HCT116 (cell line): ENCODE measurements around the gene CFAP97D2. TPM values are rescaled to one million over a fixed set of nuclear protein-coding genes. Genes with fewer than 3 reads are reported as not detected.

Experiments used
- ATAC-seq: fragments of 200-7000 bp; cut with Tn5 transposase; 2 replicates; pipeline ENCODE4 v1.9.1; 2020; ENCODE audit warnings: mild to moderate bottlenecking, moderate library complexity
- BruUV-seq: library from RNA; stranded (reverse); fragments of 400-500 nt; replicated peaks from 2 replicates; lab custom pipeline; 2021; lab: Mats Ljungman, UMichigan
- CTCF ChIA-PET: fragments of 300-600 bp; sonication (Branson Sonifier 250); formaldehyde crosslinking; loops from one replicate; lab custom pipeline; 2021; ENCODE audit warnings: antibody characterized with exemption; lab: Charles Lee
- POLR2A ChIA-PET: fragments of 300-600, 350-600 bp; sonication (Branson Sonifier 250); formaldehyde crosslinking; loops from one replicate; lab custom pipeline; 2021; ENCODE audit warnings: antibody characterized with exemption; lab: Charles Lee
- RAD21 ChIA-PET, 2 experiments: fragments of 300-600 bp; sonication (Branson Sonifier 250); formaldehyde crosslinking; loops; one replicate each; lab custom pipeline; 2023; ENCODE audit warnings: low total read pairs in 2 of 2; ENCODE audit not compliant: uncharacterized antibody in 2 of 2, unreplicated experiment in 2 of 2, low non-redundant PET in 1 of 2; lab: Charles Lee
- DNase-seq: peaks from one replicate; pipeline ENCODE4 v3.0.0-alpha.2; 2010; ENCODE audit warnings: low read depth, low spot score
- H2AFZ ChIP-seq: fragments of 200-600 bp; shearing (Covaris generic), sonication (generic); 2 replicates; pipeline ENCODE4 v1.6.1; 2017; ENCODE audit warnings: low read depth, mixed run types, mixed read lengths, antibody characterized with exemption, low read length; ENCODE audit not compliant: poor library complexity, severe bottlenecking
- H3K27ac ChIP-seq: 2 replicates; pipeline ENCODE4 v1.5.1; 2012; ENCODE audit warnings: low read depth, low read length
- H3K27me3 ChIP-seq: fragments of 200-600 bp; sonication (generic); 2 replicates; pipeline ENCODE4 v1.6.1; 2016; ENCODE audit warnings: mixed run types, low read length, mixed read lengths; ENCODE audit not compliant: insufficient read depth
- H3K36me3 ChIP-seq, 2 experiments: fragments of 200-500 bp in 1 of 2; fragments of 200-600 bp in 1 of 2; sonication (Bioruptor generic) in 1 of 2; sonication (generic) in 1 of 2; 2 replicates each; pipeline versions ENCODE4 v1.5.1 to v1.6.1; 2014 to 2016; ENCODE audit warnings: low read length in 2 of 2, inconsistent platforms in 1 of 2, mixed read lengths in 1 of 2, mixed run types in 1 of 2; ENCODE audit not compliant: insufficient read depth in 2 of 2, control insufficient read depth in 1 of 2
- H3K4me1 ChIP-seq, 2 experiments: fragments of 200-600 bp in 1 of 2; sonication (generic) in 1 of 2; 2 replicates each; pipeline versions ENCODE4 v1.5.1 to v1.6.1; 2012 to 2017; ENCODE audit warnings: low read length in 2 of 2, inconsistent platforms in 1 of 2, mild to moderate bottlenecking in 1 of 2, mixed read lengths in 1 of 2, mixed run types in 1 of 2, moderate library complexity in 1 of 2; ENCODE audit not compliant: insufficient read depth in 2 of 2, control insufficient read depth in 1 of 2
- H3K4me2 ChIP-seq: fragments of 200-600 bp; sonication (generic); 2 replicates; pipeline ENCODE4 v1.6.1; 2017; ENCODE audit warnings: mixed run types, low read length, mixed read lengths
- H3K4me3 ChIP-seq, 2 experiments: fragments of 200-600 bp in 1 of 2; sonication (generic) in 1 of 2; replicated peaks in 1 of 2; 2 replicates each; pipeline ENCODE4 v1.5.1; 2011 to 2016; ENCODE audit warnings: low read length in 2 of 2, control low read depth in 1 of 2, low read depth in 1 of 2, mild to moderate bottlenecking in 1 of 2, mixed read lengths in 1 of 2, mixed run types in 1 of 2
- H3K79me2 ChIP-seq: fragments of 200-600 bp; sonication (generic); 2 replicates; pipeline ENCODE4 v1.6.1; 2017; ENCODE audit warnings: mild to moderate bottlenecking, mixed run types, low read length, moderate library complexity, mixed read lengths; ENCODE audit not compliant: insufficient read depth
- H3K9ac ChIP-seq: fragments of 200-600 bp; sonication (generic); 2 replicates; pipeline ENCODE4 v1.6.1; 2016; ENCODE audit warnings: low read length, mixed read lengths
- H3K9me2 ChIP-seq: fragments of 200-600 bp; sonication (generic), shearing (Covaris generic); 2 replicates; pipeline ENCODE4 v1.6.1; 2017; ENCODE audit warnings: mixed run types, mild to moderate bottlenecking, moderate library complexity; ENCODE audit not compliant: insufficient read depth
- H3K9me3 ChIP-seq, 2 experiments: fragments of 200-500 bp in 1 of 2; fragments of 200-600 bp in 1 of 2; sonication (Bioruptor generic) in 1 of 2; sonication (generic) in 1 of 2; 2 replicates each; pipeline ENCODE4 v1.6.1; 2014 to 2017; ENCODE audit warnings: low read length in 2 of 2, mixed read lengths in 2 of 2, inconsistent platforms in 1 of 2, low read depth in 1 of 2, mild to moderate bottlenecking in 1 of 2, mixed run types in 1 of 2, moderate library complexity in 1 of 2; ENCODE audit not compliant: control insufficient read depth in 1 of 2, insufficient read depth in 1 of 2
- H4K20me1 ChIP-seq: fragments of 200-600 bp; sonication (generic), shearing (Covaris generic); 2 replicates; pipeline ENCODE4 v1.6.1; 2017; ENCODE audit warnings: mixed run types, mild to moderate bottlenecking, moderate library complexity; ENCODE audit not compliant: insufficient read depth
- ATF3 ChIP-seq: IDR thresholded peaks from 2 replicates; pipeline ENCODE4 v1.6.1; 2012
- CBX3 ChIP-seq: IDR thresholded peaks from 2 replicates; pipeline ENCODE4 v1.6.1; 2012; ENCODE audit warnings: low read depth
- CEBPB ChIP-seq: IDR thresholded peaks from 2 replicates; pipeline ENCODE4 v1.6.1; 2012; ENCODE audit warnings: low read depth
- EGR1 ChIP-seq: IDR thresholded peaks from 2 replicates; pipeline ENCODE4 v1.6.1; 2012; ENCODE audit warnings: low read depth
- ELF1 ChIP-seq: IDR thresholded peaks from 2 replicates; pipeline ENCODE4 v1.6.1; 2012; ENCODE audit warnings: low read depth, borderline replicate concordance
- EZH2 ChIP-seq: fragments of 200-600 bp; sonication (generic); IDR thresholded peaks from 2 replicates; pipeline ENCODE4 v1.6.1; 2017; ENCODE audit warnings: antibody characterized with exemption, mixed run types
- FOSL1 ChIP-seq: IDR thresholded peaks from 2 replicates; pipeline ENCODE4 v1.6.1; 2012; ENCODE audit warnings: low read depth
- JUND ChIP-seq: IDR thresholded peaks from 2 replicates; pipeline ENCODE4 v1.6.1; 2012
- MAX ChIP-seq: IDR thresholded peaks from 2 replicates; pipeline ENCODE4 v1.6.1; 2012
- POLR2A ChIP-seq: IDR thresholded peaks from 2 replicates; pipeline ENCODE4 v1.7.0; 2011; ENCODE audit warnings: borderline replicate concordance; ENCODE audit not compliant: insufficient read depth, insufficient read length; ENCODE audit errors: extremely low read depth
- POLR2AphosphoS5 ChIP-seq: IDR thresholded peaks from 2 replicates; pipeline ENCODE4 v1.6.1; 2011; ENCODE audit warnings: mild to moderate bottlenecking, low read depth, low read length, moderate library complexity
- RAD21 ChIP-seq: IDR thresholded peaks from 2 replicates; pipeline ENCODE4 v1.6.1; 2012; ENCODE audit warnings: low read depth, mild to moderate bottlenecking
- REST ChIP-seq: IDR thresholded peaks from 2 replicates; pipeline ENCODE4 v1.6.1; 2012; ENCODE audit warnings: low read depth
- SIN3A ChIP-seq: IDR thresholded peaks from 2 replicates; pipeline ENCODE4 v1.6.1; 2012; ENCODE audit warnings: low read depth
- SP1 ChIP-seq: IDR thresholded peaks from 2 replicates; pipeline ENCODE4 v1.6.1; 2012; ENCODE audit warnings: low read depth
- SRF ChIP-seq: IDR thresholded peaks from 2 replicates; pipeline ENCODE4 v1.6.1; 2012; ENCODE audit warnings: low read depth
- YY1 ChIP-seq: IDR thresholded peaks from 2 replicates; pipeline ENCODE4 v1.6.1; 2011; ENCODE audit warnings: low read length, low read depth, moderate library complexity, mild to moderate bottlenecking; ENCODE audit not compliant: insufficient replicate concordance; ENCODE audit errors: extremely low read depth
- ZBTB33 ChIP-seq: IDR thresholded peaks from 2 replicates; pipeline ENCODE4 v1.6.1; 2011; ENCODE audit warnings: mild to moderate bottlenecking, low read length, moderate library complexity; ENCODE audit not compliant: insufficient replicate concordance; ENCODE audit errors: extremely low read depth
- ZFX ChIP-seq: fragments of 450-650 bp; IDR thresholded peaks from 2 replicates; pipeline ENCODE4 v1.6.1; 2017
- ZNF274 ChIP-seq: fragments of 200-500 bp; sonication (Bioruptor generic); IDR thresholded peaks from 2 replicates; pipeline ENCODE4 v1.6.1; 2014; ENCODE audit warnings: mild to moderate bottlenecking, low read depth, low read length, inconsistent platforms
- intact Hi-C: fragments of 100-400 bp; cut with micrococcal nuclease; formaldehyde crosslinking; loops from 2 replicates; pipeline ENCODE4 v1.10.0; 2022
- total RNA-seq: library from RNA; stranded (reverse); gene quantifications from one replicate; pipeline ENCODE4 v1.2.1, GENCODE V29; 2021; ENCODE audit not compliant: unreplicated experiment

CFAP97D2 gene
- total RNA-seq, 1 experiment from 2014 or later, result not detected

GRCh38 chr13:114237415-114238112 is 58.5 kb downstream of the CFAP97D2 start (continued):
- TF ChIP-seq JUND, result no peak

GRCh38 chr13:114241918-114242317 is 62.9 kb downstream of the CFAP97D2 start:
- H4K20me1 ChIP-seq, result peaks cover 7% of the 10 kb centered on the region; the same call in 1 of the 2 replicates
- TF ChIP-seq ZBTB33, result no peak
- no peak for TF ChIP-seq MAX
- TF ChIP-seq SP1, result no peak
- TF ChIP-seq POLR2AphosphoS5, result no peak
- TF ChIP-seq REST, result no peak
- TF ChIP-seq RAD21, result no peak
- TF ChIP-seq SRF, result no peak
- no peak for TF ChIP-seq ATF3
- TF ChIP-seq ELF1, result no peak
- TF ChIP-seq EZH2, result no peak
- TF ChIP-seq ZFX, result no peak
- no peak for TF ChIP-seq YY1
- no peak for TF ChIP-seq ZNF274
- no peak for TF ChIP-seq CEBPB
- TF ChIP-seq FOSL1, result no peak
- no peak for TF ChIP-seq EGR1
- TF ChIP-seq SIN3A, result no peak
- no peak for TF ChIP-seq CBX3
- no peak for TF ChIP-seq POLR2A
- TF ChIP-seq JUND, result no peak
- no peak overlapping the region for H3K27ac ChIP-seq
- BruUV-seq, result no TSS peak
- H3K36me3 ChIP-seq, result peaks cover 71 to 85% of the 10 kb centered on the region in 2 experiments
- H3K9me2 ChIP-seq, result no peaks in the 10 kb centered on the region
- no peak overlapping the region for H3K4me2 ChIP-seq
- ChIA-PET RAD21 (no interaction called here), CTCF (no interaction called here), POLR2A (no interaction called here)
- H3K4me3 ChIP-seq, result no peak overlapping the region
- DNase-seq, result no peak
- H3K4me1 ChIP-seq, result no peaks in the 10 kb centered on the region
- H2AFZ ChIP-seq, result no peak overlapping the region
- no peak for ATAC-seq
- H3K79me2 ChIP-seq, result peaks cover 7% of the 10 kb centered on the region
- H3K9ac ChIP-seq, result no peak overlapping the region
- H3K9me3 ChIP-seq, result no peaks in the 10 kb centered on the region
- intact Hi-C loops, result no loop called here
- H3K27me3 ChIP-seq, result no peaks in the 10 kb centered on the region
